Ureter (tissue), 1 donor: Measurements from ENCODE around the gene FBXW12. TPM values are rescaled to one million over a fixed set of nuclear protein-coding genes. Genes with fewer than 3 reads are reported as not detected.

ENCODE experiments used
- DNase-seq: peaks from one replicate; pipeline ENCODE4 v3.0.0-alpha.2; 2020; ENCODE audit warnings: low spot score
- total RNA-seq: library from RNA; stranded (reverse); gene quantifications from one replicate; pipeline ENCODE4 v1.2.4, GENCODE V29; 2023
- donor health status: DM: yes; HTN: yes; CAD: no.

FBXW12 gene
- total RNA-seq, 1 donor from 2014 or later = 0.23 TPM

DNA sequence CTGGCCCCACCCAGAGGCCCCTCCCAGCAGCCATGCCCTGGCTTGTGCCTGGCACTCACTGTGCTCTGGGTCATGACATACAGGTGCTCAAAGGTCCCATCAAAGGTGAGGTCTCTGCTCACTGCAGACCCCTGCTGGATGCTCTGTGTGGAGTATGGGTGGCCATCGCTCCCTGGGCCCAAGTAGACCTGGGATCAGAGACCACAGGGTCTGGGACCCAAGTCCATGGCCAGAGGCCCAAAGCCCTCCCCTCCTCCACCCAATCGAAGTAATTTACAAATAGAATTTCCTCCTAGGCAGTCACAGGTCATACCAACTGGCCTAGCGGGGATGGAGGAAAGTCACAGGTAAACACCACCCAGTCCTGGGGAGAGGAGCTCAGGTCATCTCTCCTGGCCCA lies 50.3 kb downstream of the FBXW12 start:
- no peak for DNase-seq

- no peak for DNase-seq
Observed at GRCh38 chr3:48422681-48423080, 50.7 kb downstream of the FBXW12 start.

- DNase-seq = no peak
Observed at GRCh38 chr3:48423241-48423882, 51.3 kb downstream of the FBXW12 start.

- DNase-seq = no peak
Observed at GRCh38 chr3:48423883-48424695, 52.1 kb downstream of the FBXW12 start.

DNA sequence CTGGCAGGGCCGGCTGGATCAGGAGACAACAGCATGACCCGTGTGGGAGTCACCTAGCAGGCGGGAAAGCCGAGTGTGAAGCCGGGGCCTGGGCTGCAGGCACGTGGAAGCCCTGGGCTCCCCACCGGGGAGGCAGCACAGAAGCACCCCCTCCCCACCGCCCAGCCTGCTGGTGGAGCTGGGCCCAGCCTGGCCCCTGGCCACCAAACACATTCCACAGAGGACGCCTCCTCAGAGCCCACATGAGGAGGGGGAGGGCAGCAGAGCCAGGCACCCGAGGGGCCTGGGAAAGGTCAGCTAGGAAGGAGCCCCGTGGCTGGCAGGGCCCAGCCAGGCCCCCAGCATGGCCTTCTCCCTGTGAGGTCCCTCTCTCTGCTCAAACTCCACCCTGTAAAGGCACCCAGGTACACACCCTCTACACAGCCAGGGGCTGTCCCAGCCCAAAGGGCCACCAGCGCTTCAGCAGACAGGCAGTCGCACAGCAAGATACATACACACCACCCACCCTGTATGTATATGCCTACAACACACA lies 53.3 kb downstream of the FBXW12 start:
- DNase-seq = no peak

GRCh38 chr3:48426401-48426909 lies 54.4 kb downstream of the FBXW12 start:
- DNase-seq = no peak

- DNase-seq = no peak
Observed at GRCh38 chr3:48426944-48427629, 55.1 kb downstream of the FBXW12 start.

DNA sequence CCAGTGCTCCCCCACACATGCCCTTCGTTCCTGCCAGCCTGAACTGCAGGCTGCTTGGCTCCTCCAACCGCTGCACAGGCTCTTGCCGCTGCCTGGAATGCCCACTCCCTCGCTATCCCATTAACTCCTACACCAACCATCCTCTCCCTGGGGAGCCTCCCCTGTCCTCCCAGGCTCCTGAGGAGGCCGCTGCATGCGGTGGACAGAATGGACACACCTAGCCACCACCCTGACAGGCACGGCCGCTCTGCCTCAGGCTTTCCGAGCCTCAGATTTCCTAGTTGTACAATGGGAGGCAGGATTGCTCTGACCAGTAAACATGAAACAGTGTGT lies 55.6 kb downstream of the FBXW12 start:
- DNase-seq = no peak

DNA sequence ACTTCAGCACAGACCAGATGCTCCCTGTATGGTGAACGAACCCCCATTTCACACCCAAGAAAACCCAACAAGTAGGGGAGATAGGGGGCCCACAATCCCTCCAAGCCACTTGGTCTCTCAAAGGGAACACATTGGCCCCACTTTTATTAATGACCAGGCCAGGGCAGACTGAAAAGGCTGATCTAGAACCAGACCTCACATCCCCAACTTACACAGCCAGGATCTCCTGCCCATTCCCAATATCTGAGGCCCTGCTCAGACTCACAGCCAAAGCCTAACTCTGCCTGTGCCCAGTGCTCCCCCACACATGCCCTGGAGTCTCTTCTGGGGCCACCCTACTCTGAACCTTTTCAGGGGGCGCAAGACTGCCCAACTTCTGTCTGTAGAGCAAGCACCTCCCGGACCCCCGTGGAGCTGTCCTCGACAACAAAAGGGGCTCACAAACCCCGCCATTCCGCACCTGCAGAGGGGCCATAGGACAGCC lies 56.1 kb downstream of the FBXW12 start:
- DNase-seq = no peak

DNA sequence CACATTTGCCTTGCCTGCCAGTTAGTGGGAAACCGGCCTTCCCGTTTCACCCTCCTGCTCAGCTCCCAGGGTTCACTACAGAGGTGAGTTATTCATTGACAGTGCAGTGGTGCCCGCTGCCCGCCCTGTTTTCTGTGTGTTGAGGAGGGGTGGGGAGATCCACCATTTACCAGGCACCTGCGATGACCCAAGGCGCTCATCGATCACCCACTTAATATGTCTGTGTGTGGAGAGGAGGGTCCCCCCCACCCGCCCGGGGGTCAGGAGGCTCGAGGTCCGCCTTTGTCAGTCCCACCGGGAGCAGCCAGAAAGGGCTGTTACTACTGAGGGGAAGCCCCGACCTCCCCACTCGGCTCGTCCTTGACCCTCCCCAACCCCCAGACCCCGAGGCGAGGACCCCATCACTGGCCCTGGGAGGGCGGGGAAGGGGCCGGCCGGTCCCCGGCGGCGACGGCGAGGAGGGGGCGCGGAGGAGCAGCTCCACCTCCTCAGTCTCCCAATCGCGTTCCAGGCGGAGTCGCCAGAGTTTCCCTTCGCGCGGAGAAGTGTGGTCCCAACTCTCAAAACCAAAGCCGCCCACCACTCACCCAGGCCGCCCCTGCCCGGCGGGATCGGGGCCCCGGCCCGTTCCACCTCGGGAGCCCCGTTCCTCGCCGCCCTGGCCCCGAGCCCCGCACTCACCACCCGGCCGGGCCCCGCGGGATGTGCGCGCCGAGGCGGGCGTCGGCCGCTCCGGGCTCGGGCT lies 56.7 kb downstream of the FBXW12 start:
- peak; percentile 72 for DNase-seq

DNA sequence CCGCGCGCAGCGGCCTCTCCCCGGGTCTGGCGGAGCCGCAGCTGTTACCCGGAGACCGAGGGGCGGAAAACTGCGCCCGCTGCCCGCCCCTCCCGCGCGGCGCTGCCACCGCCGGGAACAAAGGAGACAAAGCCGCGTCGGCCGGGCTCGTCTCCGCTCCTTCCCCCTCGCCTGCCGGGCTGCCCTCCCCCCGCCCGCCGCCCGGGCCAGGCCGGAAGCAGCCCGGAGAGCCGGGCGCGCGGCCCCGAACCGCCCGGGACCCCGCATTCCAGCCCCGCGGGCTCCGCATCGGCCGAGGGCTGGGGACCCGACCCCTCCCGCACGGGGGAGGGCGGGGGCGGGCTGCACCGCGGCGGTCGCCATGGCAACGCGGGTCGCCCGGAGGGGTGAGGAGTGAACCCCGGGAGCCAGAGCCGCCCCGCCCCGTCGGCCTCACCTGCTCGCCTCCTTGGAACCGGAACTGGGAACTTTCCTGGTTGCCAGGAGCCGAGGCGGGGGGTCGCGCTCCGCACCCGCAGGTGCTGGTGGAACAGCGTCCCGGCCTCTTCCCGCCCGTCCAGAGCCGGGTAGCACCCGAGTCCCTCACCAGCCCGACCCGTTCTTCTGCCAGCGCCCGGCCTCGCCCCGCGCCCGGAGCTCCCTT lies 57.4 kb downstream of the FBXW12 start:
- DNase-seq = peak; percentile 83

- DNase-seq = peak; percentile 92
Observed at GRCh38 chr3:48429960-48430707, 58.1 kb downstream of the FBXW12 start, which contains the start of gene PLXNB1. TSS of gene PLXNB1 (minus strand) at chr3:48430086. CDS start at chr3:48424611, 5,475 bp downstream.

- DNase-seq = no peak
Observed at GRCh38 chr3:48430708-48431101, 58.7 kb downstream of the FBXW12 start.

- no peak for DNase-seq
Observed at GRCh38 chr3:48431224-48432029, 59.4 kb downstream of the FBXW12 start.

GRCh38 chr3:48432411-48433371 lies 60.7 kb downstream of the FBXW12 start:
- no peak for DNase-seq

DNA sequence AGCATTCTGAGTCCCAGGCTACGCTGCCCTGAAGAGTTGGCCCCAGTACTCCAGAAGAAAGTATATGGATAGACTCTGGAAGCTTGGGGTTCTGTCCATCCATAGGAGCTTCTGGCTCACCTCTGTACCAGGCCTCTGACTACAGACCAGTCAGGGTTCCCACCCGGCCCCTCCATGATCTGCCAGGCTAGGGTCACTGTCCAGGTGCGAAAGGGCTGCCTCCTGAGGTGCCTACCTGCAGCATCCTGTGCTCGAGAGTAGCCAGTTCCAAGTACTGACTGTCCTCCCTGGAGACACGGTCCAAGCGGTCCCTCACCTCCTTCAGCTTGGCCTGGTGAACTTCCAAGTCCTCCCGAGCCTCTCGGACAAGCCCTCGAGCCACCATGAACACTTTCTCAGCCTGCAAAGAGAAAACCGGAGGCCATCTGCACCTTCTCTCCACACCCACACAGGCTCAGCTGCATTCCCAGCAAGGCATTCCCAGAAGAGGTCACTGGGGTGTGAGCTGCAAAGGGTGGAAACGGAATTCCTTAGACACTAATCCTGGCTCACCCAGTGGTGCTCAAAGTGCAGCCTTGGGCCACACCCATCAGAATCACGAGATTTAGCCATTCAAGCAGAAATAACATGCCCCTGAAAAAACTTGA lies 61.6 kb downstream of the FBXW12 start:
- no peak for DNase-seq

- peak; percentile 48 for DNase-seq
Observed at GRCh38 chr3:48434591-48435222, 62.7 kb downstream of the FBXW12 start.
